HG03521 (cell line): ENCODE results near the gene POU2F3.

Experiments
- ATAC-seq: cut with Tn5 transposase; IDR thresholded peaks from one replicate; pipeline ENCODE4 v1.9.1; 2021; ENCODE audit warnings: mild to moderate bottlenecking, moderate library complexity; ENCODE audit not compliant: unreplicated experiment

Gene POU2F3

DNA sequence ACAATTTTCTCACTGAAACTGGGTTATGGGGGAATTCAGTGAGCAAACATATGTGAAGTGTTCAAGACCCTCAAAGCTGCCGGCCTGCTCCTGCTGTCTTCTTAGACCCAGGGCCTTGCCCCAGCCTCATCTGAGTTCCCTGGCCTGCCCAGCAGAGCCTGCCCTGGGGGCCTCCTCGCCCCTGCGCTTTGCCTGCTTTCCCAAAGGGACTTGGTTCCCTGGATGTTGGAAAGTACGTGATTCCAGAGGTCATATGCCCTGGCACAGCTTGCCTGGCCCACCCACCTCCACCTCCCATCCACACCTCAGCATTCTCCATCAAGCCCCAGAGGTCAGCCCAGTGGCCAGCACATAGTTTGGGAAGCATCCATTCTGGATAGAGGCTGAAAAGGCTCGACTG lies 13.7 kb upstream of the POU2F3 start:
- ATAC-seq = no peak

DNA sequence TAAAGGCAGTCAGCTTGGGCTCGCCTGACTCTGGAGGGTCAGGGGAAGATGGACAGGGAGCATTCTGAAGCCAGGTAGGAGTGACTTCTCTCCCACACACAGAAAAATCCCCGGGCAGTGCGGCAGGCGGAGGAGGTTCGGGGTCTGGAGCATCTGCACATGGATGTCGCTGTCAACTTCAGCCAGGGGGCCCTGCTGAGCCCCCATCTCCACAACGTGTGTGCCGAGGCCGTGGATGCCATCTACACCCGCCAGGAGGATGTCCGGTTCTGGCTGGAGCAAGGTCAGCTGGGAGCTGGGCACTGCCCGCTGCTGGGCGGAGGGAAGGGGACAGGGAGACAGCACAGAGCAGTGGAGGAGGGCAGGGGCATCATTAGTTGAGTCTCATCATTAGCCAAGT lies 13.2 kb upstream of the POU2F3 start:
- ATAC-seq = no peak

DNA sequence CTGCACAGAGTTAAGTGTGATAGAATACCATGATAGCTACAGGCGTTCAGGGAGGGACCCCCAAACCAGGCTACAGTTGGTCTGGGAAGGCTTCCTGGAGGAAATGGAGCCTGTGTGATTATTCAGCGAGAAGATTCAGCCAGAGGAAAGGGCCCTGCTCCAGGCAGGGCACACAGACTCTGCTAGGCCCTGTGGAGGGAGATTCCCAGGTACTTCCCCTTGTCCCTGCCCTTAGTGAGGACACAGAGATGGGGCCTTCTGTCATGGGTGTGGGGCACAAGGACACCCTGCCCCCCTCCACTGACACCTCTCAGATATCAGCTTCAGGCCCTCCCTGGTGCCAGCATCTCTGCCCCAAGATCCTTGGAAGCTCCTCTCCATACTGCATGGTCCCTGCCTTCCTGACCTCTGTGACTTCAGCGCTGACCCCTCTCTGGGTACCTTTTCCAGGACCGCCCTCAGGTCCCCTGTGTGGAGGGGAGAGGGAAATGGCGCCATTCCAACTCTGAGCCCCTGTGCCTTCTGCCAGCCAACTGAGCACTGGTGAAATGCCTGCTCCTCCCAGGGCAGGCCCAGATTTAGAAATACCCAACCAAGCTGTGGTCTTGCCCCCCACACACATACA lies 12.6 kb upstream of the POU2F3 start:
- ATAC-seq = no peak

DNA sequence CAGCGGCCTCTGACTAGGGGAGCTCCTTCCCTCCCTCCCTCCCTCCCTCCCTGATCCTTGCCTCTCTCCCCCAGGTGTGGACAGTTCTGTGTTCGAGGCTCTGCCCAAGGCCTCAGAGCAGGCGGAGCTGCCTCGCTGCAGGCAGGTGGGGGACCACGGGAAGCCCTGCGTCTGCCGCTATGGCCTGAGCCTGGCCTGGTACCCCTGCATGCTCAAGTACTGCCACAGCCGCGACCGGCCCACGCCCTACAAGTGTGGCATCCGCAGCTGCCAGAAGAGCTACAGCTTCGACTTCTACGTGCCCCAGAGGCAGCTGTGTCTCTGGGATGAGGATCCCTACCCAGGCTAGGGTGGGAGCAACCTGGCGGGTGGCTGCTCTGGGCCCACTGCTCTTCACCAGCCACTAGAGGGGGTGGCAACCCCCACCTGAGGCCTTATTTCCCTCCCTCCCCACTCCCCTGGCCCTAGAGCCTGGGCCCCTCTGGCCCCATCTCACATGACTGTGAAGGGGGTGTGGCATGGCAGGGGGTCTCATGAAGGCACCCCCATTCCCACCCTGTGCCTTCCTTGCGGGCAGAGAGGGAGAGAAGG lies 11.1 kb upstream of the POU2F3 start:
- no peak for ATAC-seq

DNA sequence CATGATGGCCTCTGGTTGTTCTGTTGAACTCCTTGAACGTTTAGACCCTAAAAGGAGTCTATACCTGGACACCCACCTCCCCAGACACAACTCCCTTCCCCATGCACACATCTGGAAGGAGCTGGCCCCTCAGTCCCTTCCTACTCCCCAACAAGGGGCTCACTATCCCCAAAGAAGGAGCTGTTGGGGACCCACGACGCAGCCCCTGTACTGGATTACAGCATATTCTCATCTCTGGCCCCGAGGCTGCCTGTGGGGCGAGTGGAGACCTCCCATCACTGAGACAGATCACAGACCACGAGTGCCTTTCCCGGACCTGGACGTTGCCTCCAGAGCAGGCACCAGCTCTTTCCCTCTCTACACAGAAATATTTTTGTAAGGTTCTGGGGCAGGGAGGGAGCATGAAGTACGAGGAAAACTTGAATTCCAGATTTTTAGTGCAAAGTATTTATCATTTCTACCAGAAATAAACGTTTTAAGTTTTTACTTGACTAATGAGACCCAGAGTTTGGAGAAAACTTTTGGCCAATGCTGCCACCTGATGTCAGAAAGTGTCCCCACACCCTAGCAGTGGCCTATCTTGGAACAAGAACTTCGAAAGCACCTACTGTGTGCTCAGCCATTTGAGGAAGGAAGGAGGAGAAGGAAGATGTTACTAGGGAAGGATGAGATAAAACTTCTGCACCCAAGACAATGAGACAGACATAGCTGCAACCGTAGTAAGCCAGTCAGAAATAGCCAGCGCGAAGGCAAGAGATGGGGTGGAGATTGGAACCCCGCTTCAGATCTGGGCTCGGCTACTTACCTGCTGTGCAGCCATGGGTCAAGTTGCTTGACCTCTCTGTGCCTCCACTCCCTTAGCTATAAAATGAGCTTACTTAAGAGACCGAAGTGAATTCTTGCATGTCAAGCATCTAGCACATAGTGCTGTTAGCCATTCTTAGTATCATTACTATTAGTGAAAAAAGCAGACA lies 10.2 kb upstream of the POU2F3 start:
- ATAC-seq = no peak

DNA sequence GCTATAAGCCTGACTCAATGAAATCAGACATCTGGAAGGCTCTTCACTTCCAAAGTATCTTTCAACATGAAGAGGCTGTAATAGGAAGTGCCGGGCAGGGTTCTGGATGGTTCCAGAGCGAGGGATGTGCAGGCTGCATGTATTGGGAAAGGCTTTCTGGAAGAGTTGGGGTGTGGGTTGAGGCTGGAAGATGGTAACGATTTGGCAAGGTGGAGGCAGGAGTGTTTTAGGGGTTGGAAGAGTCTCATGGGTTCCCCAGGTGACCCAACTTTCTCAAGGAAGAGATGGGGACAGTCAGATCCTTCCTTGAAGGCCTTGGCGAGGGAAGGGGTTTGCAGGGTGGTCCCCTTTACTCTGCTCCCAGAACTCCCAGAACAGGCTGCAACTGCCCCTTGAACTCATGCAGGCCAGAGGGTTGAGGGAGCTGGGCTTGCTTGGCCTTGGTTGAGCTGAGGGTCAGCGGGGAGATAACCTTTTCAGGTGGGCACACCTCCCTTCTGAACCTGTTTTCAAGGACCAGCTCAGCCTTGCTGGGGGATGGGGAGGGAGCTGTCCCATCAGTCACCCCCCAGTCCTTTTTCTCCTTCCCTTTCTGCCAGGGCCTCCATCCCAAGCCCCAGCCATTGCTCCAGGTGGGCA lies 9.4 kb upstream of the POU2F3 start:
- ATAC-seq = no peak

DNA sequence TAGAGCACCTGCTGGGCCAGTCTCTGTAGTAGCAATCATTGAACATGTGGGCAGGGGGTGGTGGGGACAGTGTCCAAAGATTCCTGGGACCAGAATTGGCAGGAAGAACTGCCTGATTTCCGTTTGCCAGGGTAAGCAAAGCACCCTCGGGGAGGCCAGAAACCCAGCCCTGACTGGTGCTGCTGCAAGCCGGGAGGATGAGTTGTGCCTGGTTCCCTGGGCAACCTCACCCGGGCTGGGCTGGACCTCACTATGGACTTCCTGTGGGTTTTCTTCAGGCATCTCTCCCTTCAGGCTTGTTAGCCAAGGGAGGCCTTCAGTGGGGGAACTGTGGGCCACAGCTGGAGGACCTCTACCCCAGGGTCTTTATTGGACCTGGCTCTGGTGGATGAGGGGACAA lies 8.0 kb upstream of the POU2F3 start:
- ATAC-seq = no peak

DNA sequence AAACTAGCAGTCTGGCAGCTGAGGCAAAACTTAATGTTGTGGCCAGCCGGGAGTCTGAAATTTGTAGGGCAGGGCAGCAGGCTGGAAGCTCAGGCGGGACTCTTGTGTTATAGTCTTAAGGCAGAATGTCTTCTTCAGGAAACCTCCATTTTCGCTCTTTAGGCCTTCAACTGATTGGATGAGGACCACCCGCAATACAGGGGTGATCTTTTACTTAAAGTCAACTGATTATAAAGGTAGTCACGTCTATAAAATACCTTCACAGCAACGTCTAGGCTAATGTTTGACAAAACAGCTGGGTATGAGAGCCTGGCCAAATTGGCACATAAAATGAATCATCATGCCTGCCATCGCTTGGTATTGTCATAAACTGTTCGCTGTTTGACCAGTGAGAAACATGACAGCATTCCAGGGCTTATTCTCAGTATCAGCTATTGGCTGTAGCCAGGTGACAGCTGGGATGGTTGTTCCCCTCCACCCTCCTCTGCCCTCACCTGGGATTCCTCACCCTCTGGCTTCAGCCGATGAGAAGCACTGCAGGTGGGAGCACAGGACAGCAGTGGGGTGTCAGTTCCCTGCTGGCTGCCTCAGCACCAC lies 6.6 kb upstream of the POU2F3 start:
- no peak for ATAC-seq

DNA sequence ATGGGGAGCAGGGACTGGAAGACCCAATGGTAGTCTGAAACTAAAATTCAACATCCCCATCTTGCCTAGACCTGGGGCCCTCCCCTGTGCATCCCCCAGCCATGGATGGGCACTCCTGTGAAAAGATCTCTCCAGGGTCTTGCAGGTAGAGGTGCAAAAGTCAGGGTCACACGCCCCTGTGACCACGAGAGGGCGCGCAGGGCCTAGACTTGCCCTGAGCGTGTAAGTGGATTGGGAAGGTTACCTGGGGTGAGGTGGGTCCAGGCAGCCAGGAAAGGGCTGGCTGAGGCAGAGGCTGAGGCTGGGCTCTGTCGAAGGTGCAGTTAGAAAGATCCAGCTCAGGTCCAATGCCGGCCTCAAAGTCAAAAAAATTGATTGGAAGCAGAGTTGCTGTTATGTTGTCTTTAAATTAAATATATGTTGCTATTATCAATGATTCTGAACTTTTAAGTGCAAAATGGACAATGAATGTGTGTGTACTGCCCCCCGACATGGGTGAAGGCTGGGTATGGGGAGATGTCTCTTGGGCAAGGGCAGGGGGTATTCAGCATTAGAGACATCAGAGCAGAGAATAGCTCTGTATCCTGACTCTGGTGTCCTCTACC lies 4.8 kb upstream of the POU2F3 start:
- no peak for ATAC-seq

DNA sequence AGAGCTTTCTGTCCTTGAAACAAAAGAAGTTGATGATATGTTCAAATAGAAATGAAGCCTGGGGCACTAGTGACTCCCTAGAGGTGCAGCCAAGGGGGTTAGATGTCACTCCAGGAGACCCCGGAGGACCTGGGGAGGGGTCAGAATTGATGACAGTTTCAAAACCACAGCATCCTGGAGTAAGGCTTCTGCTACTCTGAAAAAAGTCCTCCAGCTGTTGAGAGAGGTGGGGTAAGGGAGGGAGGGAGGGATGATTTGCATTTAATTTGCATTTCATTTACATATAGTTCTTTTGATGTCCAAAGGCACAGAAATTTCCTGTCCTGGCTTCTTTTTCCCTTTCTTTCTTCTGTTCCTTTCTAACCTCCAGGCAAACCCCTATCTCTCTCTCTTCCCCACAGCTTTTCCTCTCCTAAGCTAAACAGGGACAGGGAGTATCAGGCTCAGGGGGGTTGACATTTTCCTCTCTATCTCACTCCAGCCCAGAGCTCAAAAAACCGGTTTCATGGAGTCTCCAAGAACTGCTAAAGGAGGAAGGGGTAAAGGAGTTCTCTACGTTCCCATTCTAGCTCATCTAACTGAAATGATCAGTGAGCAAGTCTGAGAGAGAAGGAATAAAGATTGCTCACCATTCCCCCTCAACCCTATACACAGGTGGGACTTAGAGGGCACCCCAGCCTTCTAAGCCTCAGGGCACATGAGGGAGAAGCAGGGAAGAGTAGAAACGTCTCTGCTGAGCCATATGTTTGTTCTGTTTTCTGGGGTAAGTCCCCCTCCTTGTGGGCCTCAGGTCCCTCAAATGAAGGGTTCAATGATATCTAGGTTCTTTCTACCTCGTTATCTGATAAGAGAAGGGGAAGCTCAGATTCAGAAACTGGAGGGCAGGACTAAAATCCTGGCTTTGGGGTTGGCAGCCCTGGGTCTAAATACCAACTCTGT lies 3.5 kb upstream of the POU2F3 start:
- no peak for ATAC-seq

DNA sequence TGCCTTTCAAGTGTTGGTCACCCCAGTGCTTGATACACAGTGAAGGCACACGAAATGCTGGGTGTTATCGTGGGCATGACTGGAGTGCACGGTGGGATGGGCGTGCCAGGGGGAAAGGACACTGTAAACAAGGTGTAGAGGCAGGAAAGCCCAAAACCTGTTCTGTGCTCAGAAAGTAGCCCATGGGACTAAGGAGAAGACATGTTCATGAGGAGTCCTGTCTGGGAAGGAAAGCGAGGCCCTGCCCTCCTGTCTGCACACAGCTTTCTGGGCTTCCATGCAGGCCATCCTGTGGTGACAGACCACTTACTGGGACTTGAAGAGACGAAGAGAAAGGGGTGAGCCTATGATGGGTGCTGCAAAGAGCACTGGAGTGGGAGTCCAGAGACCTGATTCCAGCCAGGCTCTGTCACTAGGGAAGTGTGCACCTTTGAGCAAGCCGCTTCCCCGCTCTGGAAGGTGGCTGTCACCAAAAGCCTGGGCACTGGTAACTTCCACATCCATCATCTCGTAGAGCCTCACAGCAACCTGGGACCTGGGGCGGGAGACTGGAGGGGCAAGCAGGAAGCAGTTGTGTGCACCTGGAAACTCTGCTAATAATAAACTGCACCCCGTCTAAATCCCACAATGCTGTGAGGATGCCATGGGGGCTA lies 846 bp upstream of the POU2F3 start:
- ATAC-seq = no peak

DNA sequence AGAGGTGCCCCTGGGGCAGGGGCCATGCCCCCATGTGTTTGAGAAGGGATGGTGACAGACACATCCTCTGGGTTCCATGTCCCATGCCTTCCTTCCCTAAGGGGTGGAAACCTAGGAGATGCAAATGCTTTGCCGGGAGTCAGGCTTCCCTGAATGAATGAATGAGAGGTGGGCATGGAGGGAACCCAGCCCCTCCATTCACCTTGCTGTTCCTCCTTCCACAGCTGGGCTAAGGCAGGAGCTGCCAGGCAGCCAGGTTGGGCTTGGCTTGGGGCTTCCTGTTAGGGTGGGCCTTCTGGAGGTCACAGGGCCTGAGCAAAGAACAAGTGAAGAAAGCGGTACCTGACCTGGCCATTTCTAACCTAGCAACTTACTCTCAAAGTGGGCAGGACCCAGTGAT lies 926 bp downstream of the POU2F3 start:
- no peak for ATAC-seq

DNA sequence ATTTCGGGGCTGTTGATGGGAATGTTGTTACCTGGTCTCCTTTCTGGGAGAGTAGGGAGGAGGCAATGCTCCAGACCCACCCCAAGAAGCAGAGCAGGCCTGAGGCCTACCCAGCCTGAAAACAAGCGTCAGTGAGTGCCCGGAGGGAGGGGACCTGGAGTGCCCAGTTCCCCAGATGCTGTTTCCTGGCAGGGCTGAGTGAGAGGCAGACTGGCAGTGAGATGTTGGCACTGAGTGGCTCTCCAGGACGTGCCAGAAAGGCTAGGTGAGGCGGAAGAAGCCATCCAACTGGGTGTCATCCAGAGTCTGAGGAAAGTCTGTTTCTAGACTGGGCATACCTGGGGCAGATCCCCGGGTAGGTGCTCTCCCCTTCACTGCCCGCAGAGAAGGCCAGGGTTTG lies 1.3 kb downstream of the POU2F3 start:
- ATAC-seq = no peak

DNA sequence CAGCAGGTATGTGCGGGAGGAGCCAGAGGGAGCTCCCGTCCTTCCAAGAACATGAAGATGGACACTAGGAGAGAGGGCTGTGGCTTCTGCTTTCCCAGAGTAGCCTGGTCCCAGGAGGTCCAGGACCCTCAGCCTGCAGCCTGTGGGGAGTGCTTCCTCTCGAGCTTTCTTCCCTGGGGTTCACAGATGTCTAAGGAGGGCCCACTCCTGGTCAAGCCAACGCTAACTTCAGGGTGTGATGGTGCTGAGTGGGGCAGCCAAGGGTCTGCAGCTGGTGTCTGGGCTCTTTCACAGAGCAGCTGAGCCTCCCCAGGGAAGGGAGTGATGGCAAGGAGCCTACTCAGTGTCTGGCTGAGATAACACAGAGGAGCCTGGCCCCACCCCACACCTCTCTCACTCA lies 3.3 kb downstream of the POU2F3 start:
- no peak for ATAC-seq

DNA sequence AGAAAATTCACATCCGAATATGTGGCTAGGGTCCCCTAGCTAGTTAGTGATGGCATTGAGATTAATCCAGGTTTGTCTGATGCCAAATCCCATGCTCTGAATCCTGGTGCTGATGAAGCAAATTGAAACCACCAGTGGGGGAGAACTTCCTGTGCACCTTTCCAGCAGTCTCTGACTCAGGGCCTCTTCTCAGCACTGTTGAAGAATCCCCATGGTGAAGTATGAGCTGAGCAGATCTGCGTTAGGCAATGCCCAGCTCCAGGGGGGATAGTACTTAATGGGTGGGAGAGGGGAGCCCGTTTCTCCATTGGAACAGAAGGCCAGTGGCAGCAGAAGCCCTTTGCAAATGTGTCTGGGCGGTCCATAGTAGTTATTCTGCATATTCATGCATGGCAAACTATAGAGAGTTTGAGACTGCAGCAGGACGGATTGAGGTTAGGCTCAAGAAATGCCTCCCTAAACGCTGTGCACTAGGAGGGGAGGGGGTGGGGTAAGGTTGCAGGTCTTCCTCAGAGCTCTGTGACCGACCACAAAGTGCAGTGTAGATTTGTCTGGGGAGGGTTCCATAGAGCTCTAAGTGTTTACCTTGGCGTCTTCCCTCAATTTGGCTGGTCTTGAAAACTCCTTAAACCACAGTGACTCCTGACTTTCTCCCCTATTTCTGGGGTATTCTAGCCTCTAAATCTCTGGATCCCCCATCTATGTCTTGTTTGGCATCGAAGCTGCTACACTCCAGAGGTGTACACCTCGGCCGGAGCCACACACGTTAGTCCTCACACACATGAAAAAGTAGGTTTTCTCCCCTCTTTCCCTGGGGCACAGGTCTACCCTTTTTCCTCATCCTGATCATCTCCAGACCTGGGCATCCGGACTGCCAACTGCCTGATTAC lies 4.8 kb downstream of the POU2F3 start:
- no peak for ATAC-seq

DNA sequence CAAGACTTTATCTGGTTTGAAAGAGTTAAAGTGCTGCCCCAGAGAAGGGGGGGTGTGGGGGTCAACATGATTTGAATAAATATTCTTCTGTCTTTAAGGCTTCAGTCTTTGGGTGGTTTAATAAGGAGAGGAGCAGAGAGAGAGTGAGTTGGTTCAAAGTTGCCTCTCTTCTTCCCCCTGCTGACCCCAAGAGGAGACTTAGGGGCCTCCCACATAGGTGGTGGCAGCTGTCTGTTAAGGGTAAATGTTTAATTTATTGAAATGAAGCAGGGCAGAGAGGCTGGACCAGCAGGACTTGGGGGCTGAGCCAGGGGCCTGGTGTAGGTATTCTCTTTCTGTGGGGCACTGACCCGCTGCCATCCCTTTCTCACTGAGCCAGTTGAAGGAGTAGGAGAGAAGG lies 5.5 kb downstream of the POU2F3 start:
- no peak for ATAC-seq

DNA sequence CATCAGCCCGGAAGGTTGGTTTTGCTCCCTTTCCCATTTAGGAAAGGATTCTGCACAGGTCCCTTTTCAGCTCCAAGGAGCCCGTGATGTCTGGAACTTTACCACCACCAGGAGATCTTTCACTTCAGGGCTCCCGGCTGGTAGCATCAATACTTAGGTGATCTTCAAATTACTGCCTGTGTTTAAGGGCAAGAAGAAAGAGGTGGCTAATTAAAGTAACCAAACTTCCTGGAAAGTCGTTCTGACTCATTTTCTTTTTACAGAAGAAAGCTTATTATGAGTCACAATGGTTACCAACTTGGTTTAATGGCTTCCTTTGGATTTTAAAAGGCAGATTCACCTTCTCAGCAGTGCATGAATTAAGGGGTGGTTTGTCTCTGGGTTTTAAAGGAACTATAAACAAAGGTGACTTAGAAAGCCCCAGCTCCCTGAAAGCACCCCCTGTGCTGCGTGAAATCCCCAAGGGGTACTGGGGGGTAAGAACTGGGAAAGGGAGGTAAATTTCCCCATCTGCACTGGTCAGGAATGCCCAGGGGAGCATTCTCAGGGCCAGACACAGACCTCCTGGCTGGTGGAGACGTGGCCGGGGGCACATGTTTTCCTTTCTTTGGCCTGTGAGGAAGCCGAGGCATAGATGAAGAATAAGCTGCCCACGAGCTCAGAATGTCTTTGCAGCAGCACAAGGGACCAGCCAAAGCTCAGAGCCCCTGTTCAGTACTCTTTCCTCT lies 8.8 kb downstream of the POU2F3 start:
- ATAC-seq = peak; percentile 53
